Neural cell (in vitro differentiated cells): ENCODE results near the gene PPP1R12C. TPM values are rescaled to one million over a fixed set of nuclear protein-coding genes. Genes with fewer than 3 reads are reported as not detected.

Experiments
- H2AFZ ChIP-seq: fragments of 200-600, 300-800 bp; sonication (generic), shearing (Covaris generic); 2 replicates; pipeline ENCODE4 v1.6.0; 2014; ENCODE audit warnings: low read depth, mild to moderate bottlenecking, antibody characterized with exemption, low read length, moderate library complexity
- H3F3A ChIP-seq: fragments of 200-600 bp; shearing (Covaris generic); 2 replicates; pipeline ENCODE4 v1.6.1; 2016; ENCODE audit warnings: mild to moderate bottlenecking, moderate library complexity, mixed read lengths, antibody characterized with exemption, low read length; ENCODE audit not compliant: insufficient read depth, poor library complexity, severe bottlenecking
- H3K27ac ChIP-seq: fragments of 200-600, 300-800 bp; sonication (generic), shearing (Covaris generic); 2 replicates; pipeline ENCODE4 v1.5.1; 2014; ENCODE audit warnings: mild to moderate bottlenecking, low read length, moderate library complexity
- H3K27me3 ChIP-seq: fragments of 300-800, 200-600 bp; sonication (generic), shearing (Covaris generic); 2 replicates; pipeline ENCODE4 v1.6.0; 2014; ENCODE audit warnings: mild to moderate bottlenecking, low read depth, low read length, moderate library complexity; ENCODE audit not compliant: insufficient read depth
- H3K36me3 ChIP-seq: fragments of 300-800, 200-600 bp; sonication (generic), shearing (Covaris generic); 2 replicates; pipeline ENCODE4 v1.5.1; 2014; ENCODE audit warnings: mild to moderate bottlenecking, antibody characterized with exemption, low read length, moderate library complexity; ENCODE audit not compliant: insufficient read depth
- H3K4me2 ChIP-seq: fragments of 300-800, 200-600 bp; sonication (generic), shearing (Covaris generic); 2 replicates; pipeline ENCODE4 v1.6.0; 2014; ENCODE audit warnings: mild to moderate bottlenecking, low read length
- H3K4me3 ChIP-seq: fragments of 300-800, 200-600 bp; sonication (generic), shearing (Covaris generic); 2 replicates; pipeline ENCODE4 v1.5.1; 2014; ENCODE audit warnings: mild to moderate bottlenecking, low read length, moderate library complexity
- H3K79me2 ChIP-seq: fragments of 200-600 bp; shearing (Covaris generic); replicated peaks from 2 replicates; pipeline ENCODE4 v1.6.0; 2014; ENCODE audit warnings: mild to moderate bottlenecking, low read length, moderate library complexity; ENCODE audit not compliant: insufficient read depth
- H3K9ac ChIP-seq: fragments of 300-800, 200-600 bp; sonication (generic), shearing (Covaris generic); 2 replicates; pipeline ENCODE4 v1.6.1; 2016; ENCODE audit warnings: mild to moderate bottlenecking, low read length, mixed read lengths
- H3K9me2 ChIP-seq: fragments of 200-600 bp; shearing (Covaris generic); 2 replicates; pipeline ENCODE4 v1.6.1; 2016; ENCODE audit warnings: mild to moderate bottlenecking, low read length, mixed read lengths; ENCODE audit not compliant: insufficient read depth
- H3K9me3 ChIP-seq: fragments of 200-600, 300-800 bp; sonication (generic), shearing (Covaris generic); 2 replicates; pipeline ENCODE4 v1.6.1; 2016; ENCODE audit warnings: mild to moderate bottlenecking, mixed run types, low read length, moderate library complexity, mixed read lengths
- H4K20me1 ChIP-seq: fragments of 200-600 bp; shearing (Covaris generic); 2 replicates; pipeline ENCODE4 v1.6.1; 2016; ENCODE audit warnings: mild to moderate bottlenecking, mixed run types; ENCODE audit not compliant: insufficient read depth
- CTCF ChIP-seq: fragments of 450-650 bp; IDR thresholded peaks from 2 replicates; pipeline ENCODE4 v1.5.1; 2014; ENCODE audit warnings: antibody characterized with exemption, mild to moderate bottlenecking, moderate library complexity; ENCODE audit not compliant: poor library complexity, severe bottlenecking
- EP300 ChIP-seq: fragments of 450-650 bp; conservative IDR thresholded peaks from 2 replicates; pipeline ENCODE4 v1.6.1; 2014; ENCODE audit warnings: antibody characterized with exemption, mild to moderate bottlenecking, moderate library complexity; ENCODE audit not compliant: poor library complexity, severe bottlenecking
- EZH2 ChIP-seq: fragments of 200-600, 300-800 bp; shearing (Covaris generic), sonication (generic); IDR thresholded peaks from 2 replicates; pipeline ENCODE4 v1.6.1; 2014; ENCODE audit warnings: antibody characterized with exemption, low read length, borderline replicate concordance, mild to moderate bottlenecking; ENCODE audit not compliant: insufficient read depth, poor library complexity, severe bottlenecking
- MXI1 ChIP-seq: fragments of 450-650 bp; conservative IDR thresholded peaks from 2 replicates; pipeline ENCODE4 v1.6.1; 2014; ENCODE audit warnings: antibody characterized with exemption, mild to moderate bottlenecking; ENCODE audit not compliant: poor library complexity, severe bottlenecking
- POLR2AphosphoS5 ChIP-seq: IDR thresholded peaks from 2 replicates; pipeline ENCODE4 v1.6.1; 2012
- RAD21 ChIP-seq: fragments of 450-650 bp; conservative IDR thresholded peaks from 2 replicates; pipeline ENCODE4 v1.6.1; 2014; ENCODE audit warnings: antibody characterized with exemption, mild to moderate bottlenecking, moderate library complexity
- REST ChIP-seq: IDR thresholded peaks from 2 replicates; pipeline ENCODE4 v1.6.1; 2012; ENCODE audit warnings: borderline replicate concordance
- SMC3 ChIP-seq: fragments of 450-650 bp; conservative IDR thresholded peaks from 2 replicates; pipeline ENCODE4 v1.6.1; 2014; ENCODE audit warnings: antibody characterized with exemption, mild to moderate bottlenecking, moderate library complexity; ENCODE audit not compliant: poor library complexity
- TAF1 ChIP-seq: IDR thresholded peaks from 2 replicates; pipeline ENCODE4 v1.6.1; 2012; ENCODE audit warnings: low read depth
- polyA plus RNA-seq: library from polyadenylated mRNA; depleted of rRNA; stranded (reverse); fragments of >200 nt; gene quantifications from 2 replicates; pipeline ENCODE4 v1.2.3, GENCODE V29; 2014

The PPP1R12C gene
- polyA plus RNA-seq, 1 donor from 2014 or later: 109 TPM

GRCh38 chr19:55146705-55147273 is 29.4 kb upstream of the PPP1R12C start:
- TF ChIP-seq SMC3: no peak
- no peak for TF ChIP-seq CTCF
- no peak for TF ChIP-seq MXI1
- TF ChIP-seq EP300: no peak
- no peak for TF ChIP-seq TAF1
- TF ChIP-seq POLR2AphosphoS5: no peak
- TF ChIP-seq RAD21: no peak
- no peak for TF ChIP-seq EZH2
- no peak for TF ChIP-seq REST
- Histone ChIP-seq H3F3A (no peaks in the 10 kb centered on the region), H3K79me2 (no peaks in the 10 kb centered on the region), H3K9me3 (no peaks in the 10 kb centered on the region), H3K9me2 (no peaks in the 10 kb centered on the region), H3K9ac (no peak overlapping the region), H3K4me2 (no peak overlapping the region), H3K36me3 (no peaks in the 10 kb centered on the region), H3K27ac (no peak overlapping the region), H3K27me3 (peaks cover 19% of the 10 kb centered on the region), H3K4me3 (no peak overlapping the region), H4K20me1 (no peaks in the 10 kb centered on the region), H2AFZ (no peak overlapping the region)

- no peaks in the 10 kb centered on the region for H3F3A ChIP-seq
- no peaks in the 10 kb centered on the region for H4K20me1 ChIP-seq
- H3K9ac ChIP-seq: no peak overlapping the region
- H3K4me2 ChIP-seq: no peak overlapping the region
- H3K9me2 ChIP-seq: no peaks in the 10 kb centered on the region
- H3K27me3 ChIP-seq: peaks cover 19% of the 10 kb centered on the region
- H3K27ac ChIP-seq: no peak overlapping the region
- H2AFZ ChIP-seq: no peak overlapping the region
- H3K79me2 ChIP-seq: no peaks in the 10 kb centered on the region
- H3K4me3 ChIP-seq: no peak overlapping the region
- H3K36me3 ChIP-seq: no peaks in the 10 kb centered on the region
- TF ChIP-seq REST: no peak
- TF ChIP-seq RAD21: no peak
- TF ChIP-seq EZH2: no peak
- no peak for TF ChIP-seq EP300
- no peak for TF ChIP-seq SMC3
- TF ChIP-seq MXI1: no peak
- no peak for TF ChIP-seq POLR2AphosphoS5
- no peak for TF ChIP-seq CTCF
- no peak for TF ChIP-seq TAF1
- no peaks in the 10 kb centered on the region for H3K9me3 ChIP-seq
These were observed 28.8 kb upstream of the PPP1R12C start for GRCh38 chr19:55146078-55146704.
